HEK293 (cell line): ENCODE results near the gene MATCAP1.

ENCODE experiments used
- HOXC10 ChIP-seq: sonication (generic); formaldehyde crosslinking; IDR thresholded peaks from 2 replicates; pipeline ENCODE4 v1.8.1; 2023; ENCODE audit warnings: mild to moderate bottlenecking, missing genetic modification reagents
- KLF7 ChIP-seq: fragments of 450-650 bp; formaldehyde crosslinking; IDR thresholded peaks from 2 replicates; pipeline ENCODE4 v1.5.1; 2016; ENCODE audit warnings: missing biosample characterization, missing genetic modification characterization, borderline replicate concordance
- MEIS1 ChIP-seq: sonication (generic); formaldehyde crosslinking; IDR thresholded peaks from 2 replicates; pipeline ENCODE4 v1.8.1; 2022; ENCODE audit warnings: missing genetic modification reagents, mild to moderate bottlenecking, borderline replicate concordance
- PBX3 ChIP-seq: sonication (generic); formaldehyde crosslinking; IDR thresholded peaks from 2 replicates; pipeline ENCODE4 v1.8.1; 2022; ENCODE audit warnings: mild to moderate bottlenecking, moderate library complexity, missing genetic modification reagents
- PRDM1 ChIP-seq: fragments of 450-650 bp; formaldehyde crosslinking; IDR thresholded peaks from 2 replicates; pipeline ENCODE4; 2016; ENCODE audit warnings: missing biosample characterization, missing genetic modification characterization
- ZBTB17 ChIP-seq: fragments of 450-650 bp; formaldehyde crosslinking; IDR thresholded peaks from 2 replicates; pipeline ENCODE4 v1.5.1; 2016; ENCODE audit warnings: missing biosample characterization, missing genetic modification characterization
- ZBTB21 ChIP-seq: fragments of 450-650 bp; formaldehyde crosslinking; IDR thresholded peaks from 2 replicates; pipeline ENCODE4 v1.5.1; 2017; ENCODE audit warnings: missing biosample characterization, missing genetic modification characterization
- ZBTB49 ChIP-seq: fragments of 450-650 bp; formaldehyde crosslinking; IDR thresholded peaks from 2 replicates; pipeline ENCODE4 v1.5.1; 2016; ENCODE audit warnings: missing biosample characterization, missing genetic modification characterization, low read depth
- ZNF140 ChIP-seq: fragments of 450-650 bp; formaldehyde crosslinking; IDR thresholded peaks from 2 replicates; pipeline ENCODE4 v1.5.1; 2016; ENCODE audit warnings: missing biosample characterization, missing genetic modification characterization
- ZNF221 ChIP-seq: fragments of 450-650 bp; formaldehyde crosslinking; IDR thresholded peaks from 2 replicates; pipeline ENCODE4 v1.5.1; 2017; ENCODE audit warnings: missing biosample characterization, missing genetic modification characterization, borderline replicate concordance
- ZNF248 ChIP-seq: fragments of 450-650 bp; formaldehyde crosslinking; IDR thresholded peaks from 2 replicates; pipeline ENCODE4 v1.5.1; 2017; ENCODE audit warnings: missing biosample characterization, missing genetic modification characterization
- ZNF324 ChIP-seq: fragments of 450-650 bp; formaldehyde crosslinking; IDR thresholded peaks from 2 replicates; pipeline ENCODE4 v1.5.1; 2016; ENCODE audit warnings: missing biosample characterization, missing genetic modification characterization
- ZNF48 ChIP-seq: fragments of 450-650 bp; formaldehyde crosslinking; IDR thresholded peaks from 2 replicates; pipeline ENCODE4 v1.5.1; 2016; ENCODE audit warnings: missing biosample characterization, missing genetic modification characterization
- ZNF518A ChIP-seq: fragments of 450-650 bp; formaldehyde crosslinking; conservative IDR thresholded peaks from 2 replicates; pipeline ENCODE4 v1.5.1; 2016; ENCODE audit warnings: low read depth, missing biosample characterization, missing genetic modification characterization
- ZNF529 ChIP-seq: fragments of 450-650 bp; formaldehyde crosslinking; IDR thresholded peaks from 2 replicates; pipeline ENCODE4 v1.5.1; 2017; ENCODE audit warnings: missing genetic modification characterization, missing biosample characterization; ENCODE audit not compliant: insufficient replicate concordance
- ZNF561 ChIP-seq: fragments of 450-650 bp; IDR thresholded peaks from 2 replicates; pipeline ENCODE4 v1.5.1; 2018; ENCODE audit warnings: missing biosample characterization, missing genetic modification characterization, borderline replicate concordance
- ZNF610 ChIP-seq: fragments of 450-650 bp; formaldehyde crosslinking; IDR thresholded peaks from 2 replicates; pipeline ENCODE4 v1.5.1; 2016; ENCODE audit warnings: missing biosample characterization, missing genetic modification characterization, borderline replicate concordance
- ZNF701 ChIP-seq: fragments of 450-650 bp; formaldehyde crosslinking; IDR thresholded peaks from 2 replicates; pipeline ENCODE4 v1.5.1; 2016; ENCODE audit warnings: missing biosample characterization, missing genetic modification characterization
- ZNF707 ChIP-seq: fragments of 450-650 bp; formaldehyde crosslinking; IDR thresholded peaks from 2 replicates; pipeline ENCODE4 v1.5.1; 2016; ENCODE audit warnings: missing biosample characterization, missing genetic modification characterization
- ZNF747 ChIP-seq: fragments of 450-650 bp; formaldehyde crosslinking; IDR thresholded peaks from 2 replicates; pipeline ENCODE4 v1.5.1; 2016; ENCODE audit warnings: missing biosample characterization, missing genetic modification characterization
- ZNF830 ChIP-seq: fragments of 450-650 bp; IDR thresholded peaks from 2 replicates; pipeline ENCODE4 v1.5.0; 2018; ENCODE audit warnings: missing biosample characterization, missing genetic modification characterization, low read depth, mild to moderate bottlenecking, moderate library complexity
- ZNF837 ChIP-seq: fragments of 450-650 bp; formaldehyde crosslinking; IDR thresholded peaks from 2 replicates; pipeline ENCODE4 v1.5.1; 2016; ENCODE audit warnings: missing biosample characterization, missing genetic modification characterization
- ZXDB ChIP-seq: fragments of 450-650 bp; formaldehyde crosslinking; IDR thresholded peaks from 2 replicates; pipeline ENCODE4 v1.5.1; 2016; ENCODE audit warnings: missing biosample characterization, missing genetic modification characterization
- TF ChIP-seq, protein P1 (sequence below): IDR thresholded peaks from 2 replicates; pipeline ENCODE4 v1.6.1; 2011; ENCODE audit warnings: mild to moderate bottlenecking, low read depth, low read length, borderline replicate concordance
- TF ChIP-seq, protein P2 (sequence below): fragments of 450-650 bp; formaldehyde crosslinking; IDR thresholded peaks from 2 replicates; pipeline ENCODE4 v1.5.1; 2016; ENCODE audit warnings: missing biosample characterization, missing genetic modification characterization, low read depth
- TF ChIP-seq, protein P3 (sequence below): fragments of 450-650 bp; formaldehyde crosslinking; IDR thresholded peaks from 2 replicates; pipeline ENCODE4 v1.5.1; 2016; ENCODE audit warnings: missing biosample characterization, missing genetic modification characterization

The MATCAP1 gene

DNA sequence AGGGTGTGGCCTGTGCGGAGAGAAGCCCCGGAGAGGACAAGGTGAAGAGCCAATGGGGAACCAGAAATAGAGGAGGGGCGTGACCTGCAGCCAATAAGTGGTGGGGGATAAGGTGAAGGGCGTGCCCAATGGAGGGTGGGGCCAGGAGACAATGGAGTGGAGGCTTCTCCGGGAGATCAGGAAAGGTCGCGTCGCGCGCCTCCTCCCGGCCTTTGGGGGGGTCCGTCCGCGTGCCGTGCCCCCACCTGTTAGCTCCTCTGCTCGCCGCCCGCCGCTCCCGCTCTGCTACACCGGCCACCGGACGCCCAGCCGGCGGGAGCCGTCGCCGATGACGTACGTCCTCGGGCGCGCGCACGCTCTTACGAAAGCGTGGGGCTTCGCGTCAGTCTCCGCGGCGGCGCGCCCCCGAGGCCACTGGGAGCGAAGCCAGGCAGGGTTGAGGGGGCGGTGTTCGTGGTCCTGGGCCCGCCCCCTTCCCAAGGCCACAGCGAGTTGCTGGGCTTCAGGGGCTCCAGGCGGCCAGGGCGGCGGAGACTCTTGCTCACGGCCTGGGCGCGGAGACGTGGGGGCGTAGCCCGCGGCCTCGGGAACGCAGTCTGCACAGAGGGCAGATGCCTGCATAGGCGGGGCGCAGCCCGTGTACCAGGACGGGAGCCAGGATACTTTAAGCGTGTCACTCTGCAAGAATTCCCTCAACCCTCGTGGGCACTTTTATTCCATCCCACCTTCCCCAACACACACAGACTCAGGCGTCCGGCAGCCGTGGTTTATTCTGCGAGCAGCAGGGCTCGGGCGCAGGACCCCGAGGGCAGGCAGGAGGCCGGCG, at the start of gene MATCAP1 (continued):
- TF ChIP-seq ZNF48 (tag by site-specific recombination): no peak
- TF ChIP-seq ZNF529 (tag by site-specific recombination): no peak
- TF ChIP-seq, protein P1, sequence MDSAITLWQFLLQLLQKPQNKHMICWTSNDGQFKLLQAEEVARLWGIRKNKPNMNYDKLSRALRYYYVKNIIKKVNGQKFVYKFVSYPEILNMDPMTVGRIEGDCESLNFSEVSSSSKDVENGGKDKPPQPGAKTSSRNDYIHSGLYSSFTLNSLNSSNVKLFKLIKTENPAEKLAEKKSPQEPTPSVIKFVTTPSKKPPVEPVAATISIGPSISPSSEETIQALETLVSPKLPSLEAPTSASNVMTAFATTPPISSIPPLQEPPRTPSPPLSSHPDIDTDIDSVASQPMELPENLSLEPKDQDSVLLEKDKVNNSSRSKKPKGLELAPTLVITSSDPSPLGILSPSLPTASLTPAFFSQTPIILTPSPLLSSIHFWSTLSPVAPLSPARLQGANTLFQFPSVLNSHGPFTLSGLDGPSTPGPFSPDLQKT: no peak
- peak; percentile 94 for TF ChIP-seq ZBTB21 (tag by site-specific recombination)
- no peak for TF ChIP-seq ZNF518A (tag by site-specific recombination)
- no peak for TF ChIP-seq PBX3 (CRISPR knock-in tag)
- peak; percentile 83 for TF ChIP-seq ZXDB (tag by site-specific recombination)
- no peak; the same call in 1 of the 2 replicates for TF ChIP-seq ZNF610
- TF ChIP-seq, protein P2, sequence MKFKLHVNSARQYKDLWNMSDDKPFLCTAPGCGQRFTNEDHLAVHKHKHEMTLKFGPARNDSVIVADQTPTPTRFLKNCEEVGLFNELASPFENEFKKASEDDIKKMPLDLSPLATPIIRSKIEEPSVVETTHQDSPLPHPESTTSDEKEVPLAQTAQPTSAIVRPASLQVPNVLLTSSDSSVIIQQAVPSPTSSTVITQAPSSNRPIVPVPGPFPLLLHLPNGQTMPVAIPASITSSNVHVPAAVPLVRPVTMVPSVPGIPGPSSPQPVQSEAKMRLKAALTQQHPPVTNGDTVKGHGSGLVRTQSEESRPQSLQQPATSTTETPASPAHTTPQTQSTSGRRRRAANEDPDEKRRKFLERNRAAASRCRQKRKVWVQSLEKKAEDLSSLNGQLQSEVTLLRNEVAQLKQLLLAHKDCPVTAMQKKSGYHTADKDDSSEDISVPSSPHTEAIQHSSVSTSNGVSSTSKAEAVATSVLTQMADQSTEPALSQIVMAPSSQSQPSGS (tag by site-specific recombination): peak; percentile 85
- TF ChIP-seq ZNF747: no peak
- TF ChIP-seq ZBTB17 (tag by site-specific recombination): peak; percentile 79
- TF ChIP-seq ZNF837: no peak
- no peak for TF ChIP-seq ZNF830 (tag by site-specific recombination)
- no peak for TF ChIP-seq MEIS1 (CRISPR knock-in tag)
- TF ChIP-seq ZBTB49: no peak
- no peak for TF ChIP-seq HOXC10 (CRISPR knock-in tag)
- no peak for TF ChIP-seq ZNF248 (tag by site-specific recombination)
- TF ChIP-seq ZNF561 (tag by site-specific recombination): 0 out of 2 replicates have a peak, but pooled peaks have one; percentile 67
- TF ChIP-seq PRDM1 (tag by site-specific recombination): no peak
- no peak for TF ChIP-seq ZNF701 (tag by site-specific recombination)
- no peak for TF ChIP-seq ZNF221 (tag by site-specific recombination)
- TF ChIP-seq, protein P3, sequence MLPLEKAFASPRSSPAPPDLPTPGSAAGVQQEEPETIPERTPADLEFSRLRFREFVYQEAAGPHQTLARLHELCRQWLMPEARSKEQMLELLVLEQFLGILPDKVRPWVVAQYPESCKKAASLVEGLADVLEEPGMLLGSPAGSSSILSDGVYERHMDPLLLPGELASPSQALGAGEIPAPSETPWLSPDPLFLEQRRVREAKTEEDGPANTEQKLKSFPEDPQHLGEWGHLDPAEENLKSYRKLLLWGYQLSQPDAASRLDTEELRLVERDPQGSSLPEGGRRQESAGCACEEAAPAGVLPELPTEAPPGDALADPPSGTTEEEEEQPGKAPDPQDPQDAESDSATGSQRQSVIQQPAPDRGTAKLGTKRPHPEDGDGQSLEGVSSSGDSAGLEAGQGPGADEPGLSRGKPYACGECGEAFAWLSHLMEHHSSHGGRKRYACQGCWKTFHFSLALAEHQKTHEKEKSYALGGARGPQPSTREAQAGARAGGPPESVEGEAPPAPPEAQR (tag by site-specific recombination): no peak
- TF ChIP-seq ZNF707 (tag by site-specific recombination): no peak
- 0 out of 2 replicates have a peak, but pooled peaks have one; percentile 8 for TF ChIP-seq KLF7 (tag by site-specific recombination)
- TF ChIP-seq ZNF324 (tag by site-specific recombination): no peak
- TF ChIP-seq ZNF140 (tag by site-specific recombination): no peak
